IPS-NIHi7 (cell line): ENCODE measurements around the gene PTPRN.
"Not testable (repeated sequence)": the region's sequence is repeated elsewhere in the genome, so short reads cannot be mapped to it uniquely, and the experiment has no call there.

Source experiments
- DNase-seq: peaks from one replicate; pipeline ENCODE4 v3.0.0; 2012; ENCODE audit warnings: mixed read lengths; ENCODE audit errors: extremely low spot score

Gene PTPRN

GRCh38 chr2:219287580-219288265, 21.5 kb downstream of the PTPRN start:
- DNase-seq: no peak

GRCh38 chr2:219287116-219287440, 22.1 kb downstream of the PTPRN start:
- not testable (repeated sequence) for DNase-seq

GRCh38 chr2:219286436-219287115, 22.6 kb downstream of the PTPRN start:
- DNase-seq: no peak

GRCh38 chr2:219285894-219286425, 23.2 kb downstream of the PTPRN start:
- DNase-seq: peak; percentile 77

GRCh38 chr2:219285373-219285735, 23.8 kb downstream of the PTPRN start:
- no peak for DNase-seq

- DNase-seq: no peak
These were observed 24.5 kb downstream of the PTPRN start for GRCh38 chr2:219284501-219285372.

GRCh38 chr2:219282943-219283581, 26.1 kb downstream of the PTPRN start:
- no peak for DNase-seq

GRCh38 chr2:219282375-219282774, 26.8 kb downstream of the PTPRN start:
- no peak for DNase-seq

GRCh38 chr2:219281588-219281987, 27.6 kb downstream of the PTPRN start:
- no peak for DNase-seq

GRCh38 chr2:219280651-219281050, 28.6 kb downstream of the PTPRN start:
- DNase-seq: no peak

- DNase-seq: no peak
These were observed 29.2 kb downstream of the PTPRN start for GRCh38 chr2:219279916-219280516.

GRCh38 chr2:219279151-219279915, 29.9 kb downstream of the PTPRN start, which contains the start of gene DNAJB2:
DNAJB2 (plus strand) TSS chr2:219279366; CDS start chr2:219279834, 468 bp downstream.
- peak; percentile 98 for DNase-seq

- no peak for DNase-seq
These were observed 30.5 kb downstream of the PTPRN start for GRCh38 chr2:219278655-219279150.

GRCh38 chr2:219277703-219278654, 31.2 kb downstream of the PTPRN start:
- DNase-seq: peak; percentile 84

- DNase-seq: peak; percentile 78
These were observed 34.8 kb downstream of the PTPRN start for GRCh38 chr2:219274361-219274921.

GRCh38 chr2:219273937-219274336, 35.3 kb downstream of the PTPRN start:
- DNase-seq: no peak

- DNase-seq: no peak
These were observed 36.2 kb downstream of the PTPRN start for GRCh38 chr2:219272995-219273394.

- DNase-seq: no peak
These were observed 36.8 kb downstream of the PTPRN start for GRCh38 chr2:219272356-219272755.

- no peak for DNase-seq
These were observed 38.2 kb downstream of the PTPRN start for GRCh38 chr2:219271021-219271420.
